Duodenal mucosa (tissue), 2 donors: ENCODE data around the gene BAIAP2L1.
"Not testable (repeated sequence)": the region's sequence is repeated elsewhere in the genome, so short reads cannot be mapped to it uniquely, and the experiment has no call there.

Source experiments
- H3K27ac ChIP-seq: one replicate; pipeline ENCODE4 v1.7.0; 2013; ENCODE audit warnings: low read depth, low read length
- H3K27me3 ChIP-seq, 2 donors: one replicate each; pipeline ENCODE4 v1.7.0; 2013; ENCODE audit warnings: low read length in 2 of 2, control low read depth in 1 of 2; ENCODE audit not compliant: insufficient read depth in 2 of 2, control insufficient read depth in 1 of 2
- H3K36me3 ChIP-seq, 2 donors: one replicate each; pipeline ENCODE4 v1.7.0; 2013; ENCODE audit warnings: low read length in 2 of 2, control low read depth in 1 of 2; ENCODE audit not compliant: insufficient read depth in 2 of 2, control insufficient read depth in 1 of 2
- H3K4me1 ChIP-seq, 2 donors: one replicate each; pipeline ENCODE4 v1.7.0; 2013; ENCODE audit warnings: low read length in 2 of 2, control low read depth in 1 of 2; ENCODE audit not compliant: insufficient read depth in 2 of 2, control insufficient read depth in 1 of 2
- H3K4me3 ChIP-seq, 2 donors: one replicate each; pipeline ENCODE4 v1.7.0; 2013; ENCODE audit warnings: low read length in 2 of 2, low read depth in 1 of 2
- H3K9ac ChIP-seq, 2 donors: one replicate each; pipeline ENCODE4 v1.7.0; 2013; ENCODE audit warnings: low read length in 2 of 2, low read depth in 1 of 2
- H3K9me3 ChIP-seq, 2 donors: one replicate each; pipeline ENCODE4 v1.7.0; 2013; ENCODE audit warnings: low read length in 2 of 2, control low read depth in 1 of 2; ENCODE audit not compliant: control insufficient read depth in 1 of 2

BAIAP2L1 gene

GRCh38 chr7:98400542-98401340 is at the start of gene BAIAP2L1:
TSS of gene BAIAP2L1 (minus strand) at chr7:98401090. CDS start at chr7:98400852, 238 bp downstream.
- H3K36me3 ChIP-seq, result no peaks in the 10 kb centered on the region
- peak within 1 kb of the TSS; percentile 72 to 86 for H3K9ac ChIP-seq
- peak within 1 kb of the TSS; percentile 87 for H3K27ac ChIP-seq
- H3K4me1 ChIP-seq, result peaks cover 0 to 4% of the 10 kb centered on the region in 2 donors
- peak within 1 kb of the TSS; percentile 70 to 73 for H3K4me3 ChIP-seq
- peaks cover 0 to 2% of the 10 kb centered on the region in 2 donors for H3K27me3 ChIP-seq
- no peaks in the 10 kb centered on the region for H3K9me3 ChIP-seq

GRCh38 chr7:98448766-98449165 is 47.9 kb upstream of the BAIAP2L1 start:
- no peak overlapping the region for H3K4me3 ChIP-seq
- H3K27me3 ChIP-seq, result no peaks in the 10 kb centered on the region
- H3K4me1 ChIP-seq, result no peaks in the 10 kb centered on the region
- H3K9ac ChIP-seq, result no peak overlapping the region
- no peak overlapping the region for H3K27ac ChIP-seq
- H3K36me3 ChIP-seq, result no peaks in the 10 kb centered on the region
- no peaks in the 10 kb centered on the region for H3K9me3 ChIP-seq

GRCh38 chr7:98440992-98441391 is 40.1 kb upstream of the BAIAP2L1 start:
- not testable (repeated sequence) for H3K36me3 ChIP-seq, H3K9me3 ChIP-seq, H3K27me3 ChIP-seq, H3K4me3 ChIP-seq, H3K9ac ChIP-seq, H3K4me1 ChIP-seq, H3K27ac ChIP-seq

- Histone ChIP-seq H3K9ac (no peak overlapping the region), H3K4me3 (no peak overlapping the region), H3K27ac (no peak overlapping the region), H3K4me1 (no peaks in the 10 kb centered on the region), H3K36me3 (no peaks in the 10 kb centered on the region), H3K9me3 (no peaks in the 10 kb centered on the region), H3K27me3 (no peaks in the 10 kb centered on the region)
Measured at GRCh38 chr7:98439484-98439883, 38.6 kb upstream of the BAIAP2L1 start.

- Histone ChIP-seq H3K9me3 (no peaks in the 10 kb centered on the region), H3K36me3 (no peaks in the 10 kb centered on the region), H3K4me1 (no peaks in the 10 kb centered on the region), H3K27me3 (no peaks in the 10 kb centered on the region), H3K27ac (no peak overlapping the region), H3K9ac (no peak overlapping the region), H3K4me3 (no peak overlapping the region)
Measured at GRCh38 chr7:98434087-98434486, 33.2 kb upstream of the BAIAP2L1 start.

- Histone ChIP-seq H3K9me3 (no peaks in the 10 kb centered on the region), H3K4me3 (no peak overlapping the region), H3K4me1 (no peaks in the 10 kb centered on the region), H3K9ac (no peak overlapping the region), H3K27ac (no peak overlapping the region), H3K36me3 (no peaks in the 10 kb centered on the region), H3K27me3 (no peaks in the 10 kb centered on the region)
Measured at GRCh38 chr7:98429799-98430198, 28.9 kb upstream of the BAIAP2L1 start.

GRCh38 chr7:98423043-98423442 is 22.2 kb upstream of the BAIAP2L1 start:
- Histone ChIP-seq H3K4me1 (peaks cover 7 to 8% of the 10 kb centered on the region in 2 donors), H3K36me3 (no peaks in the 10 kb centered on the region), H3K9ac (no peak overlapping the region)

GRCh38 chr7:98420966-98421612 is 20.2 kb upstream of the BAIAP2L1 start:
- Histone ChIP-seq H3K9me3 (no peaks in the 10 kb centered on the region), H3K9ac (no peak overlapping the region), H3K36me3 (no peaks in the 10 kb centered on the region), H3K27me3 (no peaks in the 10 kb centered on the region), H3K27ac (no peak overlapping the region), H3K4me3 (no peak overlapping the region), H3K4me1 (peaks cover 7 to 8% of the 10 kb centered on the region in 2 donors)

More at GRCh38 chr7:98423043-98423442, 22.2 kb upstream of the BAIAP2L1 start:
- no peaks in the 10 kb centered on the region for H3K9me3 ChIP-seq
- H3K4me3 ChIP-seq, result no peak overlapping the region
- no peaks in the 10 kb centered on the region for H3K27me3 ChIP-seq
- no peak overlapping the region for H3K27ac ChIP-seq

- not testable (repeated sequence) for H3K4me1 ChIP-seq, H3K27ac ChIP-seq, H3K27me3 ChIP-seq, H3K4me3 ChIP-seq, H3K9me3 ChIP-seq, H3K9ac ChIP-seq, H3K36me3 ChIP-seq
Measured at GRCh38 chr7:98419988-98420387, 19.1 kb upstream of the BAIAP2L1 start.

GRCh38 chr7:98419316-98419691 is 18.4 kb upstream of the BAIAP2L1 start:
- not testable (repeated sequence) for H3K36me3 ChIP-seq, H3K27ac ChIP-seq, H3K4me1 ChIP-seq, H3K27me3 ChIP-seq, H3K9me3 ChIP-seq, H3K9ac ChIP-seq
- H3K4me3 ChIP-seq, result peak overlapping the region in 1 of 2 donors; percentile 26
